ENCODE results near the gene PRKG1.

PRKG1 gene

DNA sequence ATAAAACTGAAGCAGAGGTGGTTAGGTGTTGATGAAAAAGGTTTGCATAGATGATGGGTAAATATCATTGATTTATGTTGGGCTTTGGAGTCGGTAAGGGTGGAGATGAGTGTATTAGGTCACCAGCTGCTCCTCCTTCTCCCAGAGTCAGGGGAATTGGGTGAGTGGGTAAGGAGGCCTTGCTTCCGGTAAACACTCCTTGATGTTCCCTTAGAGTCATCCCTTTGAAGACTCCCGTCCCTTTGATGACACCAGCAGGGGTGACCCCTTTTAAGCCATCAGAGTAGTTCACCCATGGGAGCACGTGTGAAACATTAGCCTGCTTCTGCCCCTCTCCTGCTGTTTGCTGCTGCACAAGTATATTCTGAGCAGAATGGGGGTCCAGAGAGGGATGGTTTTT, 1147.6 kb downstream of the PRKG1 start:
- no peak overlapping the region for H3K9ac ChIP-seq (ENCODE audit: low read length)
- H4K20me1 ChIP-seq (ENCODE audit: insufficient read depth, low read length): no peaks in the 10 kb centered on the region
- no peaks in the 10 kb centered on the region for H3K36me3 ChIP-seq (replicated peaks; ENCODE audit: low read depth, low read length)
- no peak overlapping the region for H3K4me3 ChIP-seq (ENCODE audit: low read length)
- H2AFZ ChIP-seq (ENCODE audit: low read depth, low read length): no peak overlapping the region
- H3K79me2 ChIP-seq (ENCODE audit: low read length): no peaks in the 10 kb centered on the region
- no peak for TF ChIP-seq EZH2phosphoT487 (IDR thresholded peaks at IDR 0.05; ENCODE audit: low read depth)
- TF ChIP-seq, protein P1, sequence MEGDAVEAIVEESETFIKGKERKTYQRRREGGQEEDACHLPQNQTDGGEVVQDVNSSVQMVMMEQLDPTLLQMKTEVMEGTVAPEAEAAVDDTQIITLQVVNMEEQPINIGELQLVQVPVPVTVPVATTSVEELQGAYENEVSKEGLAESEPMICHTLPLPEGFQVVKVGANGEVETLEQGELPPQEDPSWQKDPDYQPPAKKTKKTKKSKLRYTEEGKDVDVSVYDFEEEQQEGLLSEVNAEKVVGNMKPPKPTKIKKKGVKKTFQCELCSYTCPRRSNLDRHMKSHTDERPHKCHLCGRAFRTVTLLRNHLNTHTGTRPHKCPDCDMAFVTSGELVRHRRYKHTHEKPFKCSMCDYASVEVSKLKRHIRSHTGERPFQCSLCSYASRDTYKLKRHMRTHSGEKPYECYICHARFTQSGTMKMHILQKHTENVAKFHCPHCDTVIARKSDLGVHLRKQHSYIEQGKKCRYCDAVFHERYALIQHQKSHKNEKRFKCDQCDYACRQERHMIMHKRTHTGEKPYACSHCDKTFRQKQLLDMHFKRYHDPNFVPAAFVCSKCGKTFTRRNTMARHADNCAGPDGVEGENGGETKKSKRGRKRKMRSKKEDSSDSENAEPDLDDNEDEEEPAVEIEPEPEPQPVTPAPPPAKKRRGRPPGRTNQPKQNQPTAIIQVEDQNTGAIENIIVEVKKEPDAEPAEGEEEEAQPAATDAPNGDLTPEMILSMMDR (IDR thresholded peaks at IDR 0.05; ENCODE audit: low read depth, low read length): no peak
- H3K4me1 ChIP-seq (ENCODE audit: low read length): peaks cover 2% of the 10 kb centered on the region
- no peaks in the 10 kb centered on the region for H3K27me3 ChIP-seq (ENCODE audit: low read depth, low read length)
- H3K9me3 ChIP-seq (ENCODE audit: insufficient read depth, low read length): no peaks in the 10 kb centered on the region
- no peak overlapping the region for H3K27ac ChIP-seq (ENCODE audit: low read length)
- H3K4me2 ChIP-seq (ENCODE audit: low read length): no peak overlapping the region

DNA sequence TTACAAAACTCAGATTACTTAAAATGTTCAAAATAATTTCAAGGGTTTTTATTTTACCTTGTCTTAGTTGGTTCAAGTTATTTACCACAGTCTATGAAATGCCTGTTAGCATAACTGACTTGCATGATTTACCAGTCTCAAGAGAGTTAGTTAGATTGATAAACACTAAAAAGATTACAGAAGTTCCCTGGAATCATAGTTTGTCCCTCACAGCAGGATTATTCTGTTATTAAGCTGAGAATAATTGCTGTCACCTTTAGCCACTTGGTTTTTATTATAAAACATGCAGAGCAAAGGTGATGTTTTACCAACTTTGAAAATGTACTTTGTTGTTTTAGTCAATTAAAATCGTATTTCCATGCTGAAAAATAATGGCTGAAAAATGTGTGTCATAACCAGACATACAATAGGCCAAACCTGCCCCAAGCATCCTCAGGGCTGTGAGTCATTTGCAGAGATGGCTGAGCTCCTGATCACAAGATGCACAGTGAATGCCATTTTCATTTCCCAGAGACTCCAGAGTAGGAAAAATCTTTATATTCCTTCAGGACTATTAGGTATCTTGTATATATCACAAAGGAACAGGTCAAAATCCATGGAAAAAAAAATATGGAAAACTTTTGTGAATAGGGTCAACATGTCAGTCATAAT, 1152.0 kb downstream of the PRKG1 start:
- H3K4me2 ChIP-seq (ENCODE audit: low read length): no peak overlapping the region
- no peaks in the 10 kb centered on the region for H4K20me1 ChIP-seq (ENCODE audit: insufficient read depth, low read length)
- H3K79me2 ChIP-seq (ENCODE audit: low read length): no peaks in the 10 kb centered on the region
- TF ChIP-seq EZH2phosphoT487 (IDR thresholded peaks at IDR 0.05; ENCODE audit: low read depth): no peak
- TF ChIP-seq, protein P1 (IDR thresholded peaks at IDR 0.05; ENCODE audit: low read depth, low read length): no peak
- no peak overlapping the region for H3K4me3 ChIP-seq (ENCODE audit: low read length)
- no peak overlapping the region for H2AFZ ChIP-seq (ENCODE audit: low read depth, low read length)
- H3K4me1 ChIP-seq (ENCODE audit: low read length): no peaks in the 10 kb centered on the region
- H3K36me3 ChIP-seq (replicated peaks; ENCODE audit: low read depth, low read length): no peaks in the 10 kb centered on the region
- H3K9ac ChIP-seq (ENCODE audit: low read length): no peak overlapping the region
- H3K9me3 ChIP-seq (ENCODE audit: insufficient read depth, low read length): no peaks in the 10 kb centered on the region
- no peaks in the 10 kb centered on the region for H3K27me3 ChIP-seq (ENCODE audit: low read depth, low read length)
- no peak overlapping the region for H3K27ac ChIP-seq (ENCODE audit: low read length)

DNA sequence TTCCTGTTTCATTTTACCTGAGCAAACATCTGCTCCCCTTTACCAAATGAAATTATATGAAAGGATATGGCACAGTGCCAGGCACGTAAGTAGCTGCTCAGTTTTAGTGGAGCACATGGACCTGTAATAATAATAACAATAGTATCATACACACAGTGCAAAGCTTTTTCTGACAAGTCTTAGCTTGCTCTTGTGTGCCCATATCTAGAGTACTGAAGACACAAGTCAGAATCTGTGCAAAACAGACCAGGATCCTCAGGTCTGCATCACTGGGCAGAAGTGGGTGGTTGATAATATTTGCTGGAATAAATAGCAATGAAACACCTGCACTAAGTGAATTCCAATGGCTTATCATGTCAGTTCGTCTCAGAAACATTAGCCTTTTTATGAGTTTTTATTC, 1154.3 kb downstream of the PRKG1 start:
- Histone ChIP-seq H3K27ac (ENCODE audit: low read length) (no peak overlapping the region), H3K36me3 (replicated peaks; ENCODE audit: low read depth, low read length) (no peaks in the 10 kb centered on the region), H3K9me3 (ENCODE audit: insufficient read depth, low read length) (no peaks in the 10 kb centered on the region), H3K27me3 (ENCODE audit: low read depth, low read length) (no peaks in the 10 kb centered on the region), H4K20me1 (ENCODE audit: insufficient read depth, low read length) (no peaks in the 10 kb centered on the region), H2AFZ (ENCODE audit: low read depth, low read length) (no peak overlapping the region), H3K4me1 (ENCODE audit: low read length) (peaks cover 15% of the 10 kb centered on the region), H3K4me3 (ENCODE audit: low read length) (no peak overlapping the region), H3K79me2 (ENCODE audit: low read length) (no peaks in the 10 kb centered on the region), H3K9ac (ENCODE audit: low read length) (no peak overlapping the region), H3K4me2 (ENCODE audit: low read length) (no peak overlapping the region)
- TF ChIP-seq EZH2phosphoT487 (IDR thresholded peaks at IDR 0.05; ENCODE audit: low read depth): no peak
- TF ChIP-seq, protein P1 (IDR thresholded peaks at IDR 0.05; ENCODE audit: low read depth, low read length): no peak

DNA sequence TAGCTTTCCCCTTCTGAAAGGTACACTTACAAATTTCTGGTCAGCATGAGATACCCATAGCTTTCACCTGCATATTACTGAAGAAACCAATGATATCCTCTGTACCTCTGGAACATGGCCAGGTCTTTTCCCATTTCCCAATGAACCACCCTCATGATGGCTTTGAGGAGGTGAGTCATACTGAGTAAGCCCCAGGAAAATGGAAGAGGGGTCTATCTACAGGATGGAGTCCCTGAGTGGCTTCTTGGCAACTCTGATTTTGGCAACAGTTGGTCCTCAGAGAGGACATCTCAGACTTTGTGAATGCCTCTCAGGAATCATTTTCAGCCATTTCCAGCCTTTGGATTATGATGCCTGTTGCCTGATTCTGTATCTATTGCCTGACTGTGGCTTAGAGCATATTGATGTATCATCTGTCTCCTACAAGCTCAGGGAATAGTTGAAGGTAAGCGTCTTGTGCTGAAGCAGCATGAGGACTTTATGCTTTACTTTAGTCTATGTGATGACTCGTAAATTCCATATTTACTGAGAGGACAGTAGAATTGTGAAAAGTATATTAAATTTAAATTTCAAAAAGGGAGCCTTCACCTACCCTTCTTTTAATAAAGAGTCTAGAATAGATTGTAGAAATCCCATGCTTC, 1155.1 kb downstream of the PRKG1 start:
- H2AFZ ChIP-seq (ENCODE audit: low read depth, low read length): no peak overlapping the region
- peaks cover 15% of the 10 kb centered on the region for H3K4me1 ChIP-seq (ENCODE audit: low read length)
- no peak overlapping the region for H3K9ac ChIP-seq (ENCODE audit: low read length)
- TF ChIP-seq EZH2phosphoT487 (IDR thresholded peaks at IDR 0.05; ENCODE audit: low read depth): no peak
- TF ChIP-seq, protein P1 (IDR thresholded peaks at IDR 0.05; ENCODE audit: low read depth, low read length): no peak
- H3K27ac ChIP-seq (ENCODE audit: low read length): no peak overlapping the region
- no peaks in the 10 kb centered on the region for H3K36me3 ChIP-seq (replicated peaks; ENCODE audit: low read depth, low read length)
- H3K27me3 ChIP-seq (ENCODE audit: low read depth, low read length): no peaks in the 10 kb centered on the region
- H3K9me3 ChIP-seq (ENCODE audit: insufficient read depth, low read length): no peaks in the 10 kb centered on the region
- no peak overlapping the region for H3K4me3 ChIP-seq (ENCODE audit: low read length)
- H3K79me2 ChIP-seq (ENCODE audit: low read length): no peaks in the 10 kb centered on the region
- H3K4me2 ChIP-seq (ENCODE audit: low read length): no peak overlapping the region
- H4K20me1 ChIP-seq (ENCODE audit: insufficient read depth, low read length): no peaks in the 10 kb centered on the region

Measured in OCI-LY3 (cell line).